Right lobe of liver (tissue), 6 donors: ENCODE data around the gene ABI3. TPM values are rescaled to one million over a fixed set of nuclear protein-coding genes. Genes with fewer than 3 reads are reported as not detected.

Source experiments
- ATAC-seq, 4 donors: fragments of 200-7000 bp; cut with Tn5 transposase; one replicate each; pipeline ENCODE4 v1.9.1; 2020; ENCODE audit warnings: mild to moderate bottlenecking in 4 of 4, moderate library complexity in 4 of 4
- DNase-seq, 3 donors: peaks; one replicate each; pipeline ENCODE4 v3.0.0-alpha.2; 2020
- H3K27ac ChIP-seq, 3 donors: fragments of 200-600 bp; one replicate each; pipeline ENCODE4 v1.8.0; 2022
- H3K27me3 ChIP-seq, 2 donors: fragments of 200-600 bp; one replicate each; pipeline ENCODE4 v1.8.0; 2022
- H3K36me3 ChIP-seq, 4 donors: fragments of 200-600 bp; sonication (generic) in 1 of 4; one replicate each; pipeline versions ENCODE4 v1.5.1 to v1.8.0; 2017 to 2022; ENCODE audit warnings: control low read depth in 1 of 4
- H3K4me1 ChIP-seq, 4 donors: fragments of 200-600 bp; sonication (generic) in 1 of 4; one replicate each; pipeline versions ENCODE4 v1.5.1 to v1.8.0; 2017 to 2022; ENCODE audit warnings: control low read depth in 1 of 4
- H3K4me3 ChIP-seq, 3 donors: fragments of 200-600 bp; one replicate each; pipeline ENCODE4 v1.8.0; 2022
- H3K9me3 ChIP-seq, 4 donors: fragments of 200-600 bp; sonication (generic) in 1 of 4; one replicate each; pipeline versions ENCODE4 v1.5.1 to v1.8.0; 2017 to 2022; ENCODE audit warnings: control low read depth in 1 of 4
- POLR2A ChIP-seq: fragments of 450-650 bp; IDR thresholded peaks from one replicate; pipeline ENCODE4 v1.6.1; 2017; ENCODE audit warnings: antibody characterized with exemption, mild to moderate bottlenecking
- WGBS: methylation state at CpG from one replicate; pipeline ENCODE4 v1.1.6; 2018; ENCODE audit warnings: low coverage, low lambda C conversion rate; ENCODE audit not compliant: insufficient coverage; ENCODE audit errors: missing lambda C conversion rate; 5-methylcytosine and 5-hydroxymethylcytosine counted together
- intact Hi-C, 2 donors: fragments of 100-400 bp; cut with DNase I; formaldehyde crosslinking; loops; one replicate each; pipeline versions ENCODE4 v1.11.2 to v1.14.1; 2022
- total RNA-seq, 6 experiments: library from RNA; depleted of rRNA in 2 of 6; stranded (reverse); fragments of >200 nt in 2 of 6; fragmentation: NEBNext Ultra II Directional in 3 of 6; extraction: Animal tissue kit (Norgen Biotek cat#: 25700) in 3 of 6; gene quantifications; one replicate each; pipeline versions ENCODE4 v1.1.0 to v1.2.4, GENCODE V29; 2016 to 2023
- TF ChIP-seq, protein P1 (sequence below), 4 donors: fragments of 200-600 bp in 3 of 4; fragments of 450-650 bp in 1 of 4; IDR thresholded peaks; one replicate each; pipeline versions ENCODE4 v1.5.1 to v1.8.0; 2016 to 2022; ENCODE audit warnings: antibody characterized with exemption in 4 of 4, mild to moderate bottlenecking in 2 of 4
- donor health status: DM: no; HTN: yes; CAD: no.
- donor health status: DM: no; HTN: no; CAD: no.
- donor health status: DM: no; HTN: no; CAD: no.
- donor health status: DM: no; HTN: yes; CAD: no.
- donor health status: DM: no; HTN: yes; CAD: no.

Gene ABI3
- total RNA-seq, 6 experiments from 2014 or later: 3.0 to 9.7 (median 3.8) TPM

DNA sequence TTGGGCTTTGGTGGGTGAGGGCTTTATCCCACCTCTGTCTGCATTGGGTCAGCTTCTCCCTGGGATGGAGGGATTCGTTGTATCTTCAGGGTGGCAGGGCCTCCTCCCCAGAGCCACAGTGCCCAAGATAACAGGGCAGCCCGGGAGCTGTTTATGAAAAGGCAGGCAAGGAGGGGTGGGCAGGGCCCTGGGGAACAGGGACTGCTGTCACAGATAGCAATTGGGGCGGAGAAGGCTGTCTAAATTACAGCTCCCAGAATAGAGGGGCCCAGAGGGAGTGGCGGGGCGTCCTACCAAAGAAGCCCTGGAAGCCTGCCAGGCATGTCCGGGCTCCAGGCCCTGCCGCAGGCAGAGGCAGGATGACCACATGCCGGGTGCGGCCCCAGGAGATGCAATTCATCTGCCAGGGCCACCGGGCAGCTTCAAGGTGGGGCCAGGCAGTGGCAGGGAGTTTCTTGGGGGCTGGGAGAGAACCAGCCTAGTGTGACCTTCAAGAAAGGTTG is 38.8 kb downstream of the ABI3 start:
- peak in 1 of 3 donors; percentile 40 for DNase-seq
- no peak for TF ChIP-seq POLR2A
- TF ChIP-seq, protein P1, sequence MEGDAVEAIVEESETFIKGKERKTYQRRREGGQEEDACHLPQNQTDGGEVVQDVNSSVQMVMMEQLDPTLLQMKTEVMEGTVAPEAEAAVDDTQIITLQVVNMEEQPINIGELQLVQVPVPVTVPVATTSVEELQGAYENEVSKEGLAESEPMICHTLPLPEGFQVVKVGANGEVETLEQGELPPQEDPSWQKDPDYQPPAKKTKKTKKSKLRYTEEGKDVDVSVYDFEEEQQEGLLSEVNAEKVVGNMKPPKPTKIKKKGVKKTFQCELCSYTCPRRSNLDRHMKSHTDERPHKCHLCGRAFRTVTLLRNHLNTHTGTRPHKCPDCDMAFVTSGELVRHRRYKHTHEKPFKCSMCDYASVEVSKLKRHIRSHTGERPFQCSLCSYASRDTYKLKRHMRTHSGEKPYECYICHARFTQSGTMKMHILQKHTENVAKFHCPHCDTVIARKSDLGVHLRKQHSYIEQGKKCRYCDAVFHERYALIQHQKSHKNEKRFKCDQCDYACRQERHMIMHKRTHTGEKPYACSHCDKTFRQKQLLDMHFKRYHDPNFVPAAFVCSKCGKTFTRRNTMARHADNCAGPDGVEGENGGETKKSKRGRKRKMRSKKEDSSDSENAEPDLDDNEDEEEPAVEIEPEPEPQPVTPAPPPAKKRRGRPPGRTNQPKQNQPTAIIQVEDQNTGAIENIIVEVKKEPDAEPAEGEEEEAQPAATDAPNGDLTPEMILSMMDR (IDR thresholded peaks at IDR 0.05): no peak
- 50% methylated on average over 5 of the region's 10 CpGs for WGBS
- Histone ChIP-seq H3K27me3 (no peaks in the 10 kb centered on the region), H3K9me3 (no peaks in the 10 kb centered on the region), H3K4me1 (no peaks in the 10 kb centered on the region), H3K27ac (no peak overlapping the region), H3K4me3 (no peak overlapping the region), H3K36me3 (no peaks in the 10 kb centered on the region)
- ATAC-seq: peak in 1 of 4 donors; percentile 30
- intact Hi-C loops: no loop called here

DNA sequence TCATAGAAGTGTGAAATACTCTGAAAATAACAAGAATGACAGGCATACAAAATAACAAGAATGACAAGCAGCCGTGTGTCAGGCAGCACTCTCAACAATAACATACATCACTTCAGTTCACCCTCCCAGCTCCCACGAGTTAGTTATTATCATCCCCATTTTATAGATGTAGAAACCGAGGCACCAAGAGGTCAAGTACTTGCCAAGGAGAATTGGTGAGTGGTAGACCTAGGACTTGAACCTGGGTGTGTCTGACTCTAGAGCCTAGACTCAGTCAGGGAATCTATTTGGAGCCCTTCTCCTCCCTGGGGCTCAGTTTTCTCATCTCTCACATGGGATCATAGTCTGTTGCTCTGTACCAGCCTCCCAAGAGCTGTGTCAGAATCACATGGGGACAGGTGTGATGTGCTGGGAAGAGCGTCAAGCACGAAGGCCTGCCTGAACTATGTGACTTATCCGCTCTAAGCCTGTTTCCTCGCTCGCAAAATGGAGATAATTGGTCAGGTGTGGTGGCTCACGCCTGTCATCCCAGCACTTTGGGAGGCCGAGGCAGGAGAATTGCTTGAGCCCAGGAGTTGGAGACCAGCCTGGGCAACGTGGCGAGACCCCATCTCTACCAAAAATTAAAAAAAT is 39.5 kb downstream of the ABI3 start:
- Histone ChIP-seq H3K4me1 (no peaks in the 10 kb centered on the region), H3K27ac (no peak overlapping the region), H3K4me3 (no peak overlapping the region), H3K9me3 (no peaks in the 10 kb centered on the region), H3K36me3 (no peaks in the 10 kb centered on the region), H3K27me3 (no peaks in the 10 kb centered on the region)
- DNase-seq: no peak
- WGBS: 71% methylated on average over 9 of the region's 12 CpGs
- intact Hi-C loops: no loop called here
- no peak for ATAC-seq
- TF ChIP-seq, protein P1 (IDR thresholded peaks at IDR 0.05): no peak
- no peak for TF ChIP-seq POLR2A

DNA sequence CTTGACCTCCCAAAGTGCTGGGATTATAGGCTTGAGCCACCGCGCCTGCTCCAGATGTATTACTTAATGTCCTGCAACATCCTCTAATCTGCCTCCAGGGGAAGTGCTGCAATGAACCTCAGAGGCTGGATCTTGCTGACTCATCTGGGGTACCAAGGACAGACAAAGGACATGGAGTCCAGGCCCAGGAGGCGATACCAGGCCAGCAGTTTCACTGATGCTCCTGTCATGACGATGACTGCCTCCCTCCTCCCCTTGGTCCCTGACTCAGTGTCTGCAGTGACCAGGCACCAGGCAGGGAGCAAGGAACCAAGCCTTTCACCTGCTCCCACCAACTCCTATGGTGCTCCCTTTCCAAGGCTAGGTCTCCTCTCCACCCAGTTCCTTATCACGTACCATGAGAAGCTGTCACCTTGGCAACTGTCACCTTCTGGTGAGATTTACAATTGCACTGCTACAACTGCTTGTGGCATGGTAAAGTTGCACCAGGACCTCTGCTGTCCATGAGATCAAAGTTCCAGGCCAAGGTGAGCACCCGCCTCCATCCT is 41.7 kb downstream of the ABI3 start:
- DNase-seq: peak in 1 of 3 donors; percentile 49

DNA sequence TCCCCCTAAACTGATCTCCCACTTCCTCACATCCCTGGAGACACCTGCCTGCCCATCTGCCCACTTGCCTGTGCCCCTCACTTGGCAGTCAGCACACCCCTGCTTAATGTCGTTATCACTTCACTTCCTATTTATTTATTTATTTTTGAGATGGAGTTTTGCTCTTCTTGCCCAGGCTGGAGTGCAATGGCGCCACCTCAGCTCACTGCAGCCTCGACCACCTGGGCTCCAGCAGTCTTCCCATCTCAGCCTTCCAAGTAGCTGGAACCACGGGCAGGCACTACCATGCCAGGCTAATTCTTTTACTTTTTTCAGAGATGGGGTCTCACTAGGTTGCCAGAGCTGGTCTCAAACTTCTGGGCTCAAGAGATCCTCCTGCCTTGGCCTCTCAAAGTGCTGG is 43.6 kb downstream of the ABI3 start:
- Histone ChIP-seq H3K36me3 (no peaks in the 10 kb centered on the region), H3K27ac (no peak overlapping the region), H3K4me3 (no peak overlapping the region), H3K27me3 (no peaks in the 10 kb centered on the region), H3K4me1 (no peaks in the 10 kb centered on the region), H3K9me3 (no peaks in the 10 kb centered on the region)
- intact Hi-C loops: no loop called here
- no peak for ATAC-seq
- no peak for DNase-seq
- 66% methylated on average over 4 of the region's 4 CpGs for WGBS
- TF ChIP-seq POLR2A: no peak
- TF ChIP-seq, protein P1 (IDR thresholded peaks at IDR 0.05): no peak

More for the DNA sequence above, 41.7 kb downstream of the ABI3 start:
- H3K4me1 ChIP-seq: no peaks in the 10 kb centered on the region
- H3K27me3 ChIP-seq: no peaks in the 10 kb centered on the region
- TF ChIP-seq, protein P1 (IDR thresholded peaks at IDR 0.05): no peak
- no peak for TF ChIP-seq POLR2A
- no peaks in the 10 kb centered on the region for H3K9me3 ChIP-seq
- no peak overlapping the region for H3K27ac ChIP-seq
- H3K4me3 ChIP-seq: no peak overlapping the region
- 91% methylated on average over 3 of the region's 6 CpGs for WGBS
- ATAC-seq: peak; percentile 35 to 65 (median 50)
- no peaks in the 10 kb centered on the region for H3K36me3 ChIP-seq
- intact Hi-C loops: no loop called here
